Activated CD8-positive, alpha-beta memory T cell treated with anti-CD3 and anti-CD28 coated beads for 48 hours (primary cell): ENCODE data around the gene DNAJC11.
A peak's percentile ranks its signal among the peaks of the same experiment; 100 is the strongest.
"Not testable (repeated sequence)": the region's sequence is repeated elsewhere in the genome, so short reads cannot be mapped to it uniquely, and the experiment has no call there.

Source experiments
- DNase-seq, 3 experiments: peaks; one replicate each; pipeline ENCODE4 v3.0.0-alpha.2; 2020; ENCODE audit warnings: low read depth in 2 of 3, low spot score in 2 of 3

Gene DNAJC11

GRCh38 chr1:6701437-6702153 is at the start of gene DNAJC11:
Gene DNAJC11, minus strand, starts transcription at chr1:6701816. Its CDS starts 16 bp downstream, at chr1:6701800.
- peak; percentile 78 to 87 (median 82) for DNase-seq

- DNase-seq, result no peak
Measured at GRCh38 chr1:6750490-6750889, 48.9 kb upstream of the DNAJC11 start.

DNA sequence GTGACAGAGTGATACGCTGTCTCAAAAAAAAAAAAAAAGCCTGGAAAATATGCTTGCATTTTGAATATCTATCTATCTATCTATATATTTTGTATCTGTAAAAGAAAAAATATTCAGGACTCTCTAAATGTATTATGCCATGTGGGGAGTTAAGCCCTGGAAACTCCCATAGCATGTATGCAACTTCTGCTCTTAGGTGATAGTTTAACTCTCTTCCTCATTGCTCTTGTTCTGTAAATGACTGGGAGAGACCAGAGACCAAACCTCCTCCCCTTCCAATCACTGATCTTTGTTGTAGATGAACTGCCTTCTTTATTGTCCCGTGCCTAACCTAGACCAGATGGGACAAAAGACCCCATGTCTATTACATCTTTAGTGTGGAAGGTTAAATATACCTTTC is 46.1 kb upstream of the DNAJC11 start:
- no peak for DNase-seq

DNA sequence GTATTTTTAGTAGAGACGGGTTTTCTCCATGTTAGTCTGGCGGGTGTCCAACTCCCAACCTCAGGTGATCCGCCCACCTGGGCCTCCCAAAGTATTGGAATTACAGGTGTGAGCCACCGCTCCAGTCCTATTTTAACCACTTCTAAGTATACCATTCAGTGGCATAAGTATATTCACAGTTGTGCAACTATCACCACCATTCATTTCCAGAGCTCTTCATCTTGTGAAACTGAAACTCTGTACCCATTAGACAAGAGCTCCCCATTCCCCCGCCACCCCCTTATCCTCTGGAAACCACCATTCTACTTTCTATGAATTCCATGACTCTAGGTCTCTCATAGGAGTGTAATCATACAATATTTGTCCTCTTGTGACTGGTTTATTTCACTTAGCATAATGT is 43.5 kb upstream of the DNAJC11 start:
- no peak for DNase-seq

DNA sequence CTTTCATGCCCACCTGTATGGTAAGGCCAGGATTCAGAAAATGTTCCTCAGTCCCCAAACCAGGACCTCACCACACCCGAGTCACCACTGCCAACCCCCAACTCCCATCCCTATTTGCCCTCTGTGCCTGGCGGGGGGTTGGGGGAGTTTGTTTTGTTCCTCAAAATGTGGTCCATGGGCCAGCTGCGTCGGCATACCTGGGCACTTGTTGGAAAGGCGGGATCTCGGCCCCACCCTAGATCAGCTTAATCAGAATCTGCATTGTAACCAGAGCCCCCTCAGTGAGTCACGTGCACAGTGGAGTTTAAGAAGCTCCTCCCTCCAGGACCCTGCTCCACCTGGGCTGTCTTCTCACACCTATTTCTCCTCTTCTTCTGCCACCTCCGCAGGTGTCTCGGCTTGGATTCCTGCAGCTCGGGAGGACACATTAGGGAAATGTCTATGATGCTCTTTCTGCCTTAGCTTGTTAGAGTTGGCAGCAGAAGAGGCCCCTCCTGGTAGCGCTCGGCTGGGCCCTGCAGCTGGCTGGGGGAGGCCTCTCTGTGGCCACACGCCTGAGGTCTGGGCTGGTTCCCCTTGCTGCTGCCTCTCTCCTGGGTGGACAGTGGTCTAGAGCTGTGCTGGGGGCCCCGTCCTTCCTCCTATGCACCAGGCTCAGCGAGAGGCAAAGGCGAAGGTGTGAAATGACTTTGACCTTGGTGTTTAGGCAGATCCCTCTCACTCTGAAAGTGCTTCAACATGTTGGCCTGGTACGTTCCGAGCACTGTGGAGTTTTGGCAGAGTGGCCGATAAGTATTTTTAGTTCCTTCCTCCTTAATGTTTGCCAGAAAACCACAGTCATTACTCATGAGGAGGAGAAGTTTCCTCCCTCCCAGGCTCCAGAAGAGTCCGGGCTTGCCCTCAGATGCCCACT is 41.8 kb upstream of the DNAJC11 start:
- no peak for DNase-seq

DNA sequence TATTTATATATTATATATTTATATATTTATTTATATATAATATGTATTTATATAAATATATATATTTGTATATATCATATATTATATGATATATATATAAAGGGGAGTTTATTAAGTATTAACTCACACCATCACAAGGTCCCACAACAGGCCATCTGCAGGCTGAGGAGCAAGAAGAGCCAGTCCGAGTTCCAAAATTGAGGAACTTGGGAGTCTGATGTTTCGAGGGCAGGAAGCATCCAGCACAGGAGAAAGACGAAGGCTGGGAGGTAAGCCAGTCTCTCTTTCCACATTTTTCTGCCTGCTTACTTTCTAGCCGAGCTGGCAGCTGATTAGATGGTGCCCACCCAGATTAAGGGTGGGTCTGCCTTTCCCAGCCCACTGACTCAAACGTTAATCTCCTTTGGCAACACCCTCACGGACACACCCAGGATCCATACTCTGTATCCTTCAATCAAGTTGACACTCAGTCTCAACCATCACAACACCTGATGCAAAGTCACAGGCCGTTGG is 41.1 kb upstream of the DNAJC11 start:
- DNase-seq, result not testable (repeated sequence)

DNA sequence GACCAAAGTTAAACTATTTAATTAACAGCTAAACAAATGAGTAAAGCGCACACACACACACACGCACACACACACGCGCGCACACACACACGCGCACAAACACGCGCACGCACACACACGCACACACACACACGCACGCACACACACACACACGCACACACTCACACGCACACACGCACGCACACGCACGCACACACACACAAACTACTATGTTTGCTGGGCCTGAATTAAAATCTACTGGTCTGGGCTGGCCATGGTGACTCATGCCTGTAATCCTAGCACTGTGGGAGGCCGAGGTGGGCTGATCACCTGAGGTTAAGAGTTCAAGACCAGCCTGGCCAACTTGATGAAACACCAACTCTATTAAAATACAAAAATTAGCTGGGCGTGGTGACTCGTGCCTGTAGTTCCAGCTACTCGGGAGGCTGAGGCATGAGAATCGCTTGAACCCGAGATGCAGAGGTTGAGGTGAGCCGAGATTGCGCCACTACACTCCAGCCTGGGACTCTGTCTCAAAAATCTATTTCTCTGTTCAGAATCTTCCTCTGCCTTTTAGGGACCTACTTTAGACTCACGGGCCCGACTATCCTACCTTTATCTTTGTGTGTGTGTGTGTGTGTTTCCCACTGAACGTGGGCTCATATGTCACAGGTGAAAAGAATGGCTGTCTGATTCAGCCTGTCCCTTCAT is 37.5 kb upstream of the DNAJC11 start:
- no peak for DNase-seq

GRCh38 chr1:6732942-6733341 is 31.3 kb upstream of the DNAJC11 start:
- DNase-seq, result no peak

DNA sequence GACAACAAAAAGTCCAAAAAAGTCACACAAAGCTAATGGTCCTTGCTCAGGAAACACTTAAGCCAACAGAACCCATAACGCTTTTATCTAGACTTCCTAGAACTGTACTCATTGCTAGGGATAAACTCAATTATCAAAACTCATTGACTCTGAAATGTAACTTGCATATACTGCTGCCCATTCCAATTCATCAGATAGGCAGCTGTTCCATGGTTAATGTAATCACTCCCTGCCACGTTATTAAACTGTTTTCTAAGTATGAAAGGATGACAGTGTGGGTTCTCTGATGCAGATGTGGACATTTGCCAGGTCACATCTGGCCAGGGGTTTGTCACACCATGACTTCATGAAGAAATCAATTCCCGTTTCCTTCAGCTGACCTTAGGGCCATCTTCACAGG is 30.3 kb upstream of the DNAJC11 start:
- no peak for DNase-seq

DNA sequence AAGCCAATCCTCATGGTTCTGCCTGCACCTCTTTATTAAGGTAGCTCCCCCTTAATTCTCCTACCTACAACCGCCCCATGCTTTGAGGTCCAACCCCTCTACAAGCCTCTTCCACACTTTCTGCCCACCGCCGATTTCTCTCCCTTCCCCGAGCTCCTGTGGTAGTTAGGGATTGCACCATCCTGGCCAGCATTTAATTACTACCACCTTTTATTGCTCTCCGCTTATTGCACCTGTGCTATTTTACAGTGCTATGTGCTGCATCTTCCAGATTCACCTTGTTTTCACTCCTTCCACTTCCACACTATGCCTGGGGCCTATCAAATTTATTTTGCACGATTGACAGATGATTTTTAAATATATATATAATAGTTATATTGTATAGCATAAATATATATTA is 29.3 kb upstream of the DNAJC11 start:
- no peak for DNase-seq

DNA sequence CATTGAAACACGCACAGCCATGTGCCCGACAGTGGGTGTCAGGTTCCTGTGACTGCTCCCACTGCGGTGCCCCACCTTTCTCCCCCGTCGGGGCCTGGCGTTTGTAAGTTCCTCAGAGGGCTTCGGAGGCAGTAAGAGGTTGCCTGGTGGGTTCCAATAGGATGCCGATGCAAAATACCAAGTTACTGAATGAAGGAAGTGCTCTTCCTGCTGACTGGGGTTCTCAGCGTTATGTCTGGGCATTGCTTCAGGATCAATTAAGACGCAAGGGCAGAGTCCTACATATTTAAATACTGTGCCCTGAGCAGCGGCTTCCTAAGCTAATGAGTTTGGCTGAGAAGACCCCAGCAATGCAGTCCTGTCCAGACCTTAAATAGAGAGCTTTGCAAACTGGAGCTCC is 28.9 kb upstream of the DNAJC11 start:
- no peak for DNase-seq

DNA sequence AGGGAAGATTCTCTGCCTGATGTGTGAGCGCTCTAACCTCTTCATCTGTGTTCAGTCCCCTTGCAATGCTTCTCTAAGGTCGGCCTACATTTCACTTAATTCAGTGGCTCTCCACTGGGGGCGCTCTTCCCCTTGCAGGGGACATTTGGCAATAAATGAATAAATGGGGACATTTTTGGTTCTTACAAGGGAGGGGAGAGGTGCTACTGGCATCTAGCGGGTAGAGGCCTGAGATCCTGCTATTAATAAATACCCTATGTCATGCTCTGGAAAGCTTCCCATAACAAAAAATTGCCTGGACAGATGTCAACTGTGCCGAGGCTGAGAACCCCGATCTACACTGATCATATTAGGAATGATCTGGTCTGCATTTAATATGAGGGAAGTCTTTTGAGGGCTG is 25.9 kb upstream of the DNAJC11 start:
- DNase-seq, result no peak

DNA sequence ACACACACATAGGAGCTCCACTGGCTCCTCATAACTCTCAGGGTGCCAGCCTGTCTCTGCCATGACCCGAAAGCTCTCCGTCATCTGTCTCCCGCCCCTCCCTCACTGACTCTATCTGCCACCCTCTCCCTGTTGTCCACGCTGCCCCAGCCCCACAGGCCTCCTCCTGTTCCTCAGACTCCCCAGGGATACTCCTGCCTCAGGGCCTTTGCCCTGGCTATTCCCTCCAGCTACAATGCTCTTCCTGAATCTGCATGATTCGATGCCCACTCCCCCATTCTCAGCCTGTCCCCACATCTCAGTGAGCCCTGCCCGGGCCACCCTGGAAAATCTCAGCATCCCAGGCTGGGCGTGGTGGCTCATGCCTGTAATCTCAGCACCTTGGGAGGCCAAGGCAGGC is 24.6 kb upstream of the DNAJC11 start:
- no peak for DNase-seq

DNA sequence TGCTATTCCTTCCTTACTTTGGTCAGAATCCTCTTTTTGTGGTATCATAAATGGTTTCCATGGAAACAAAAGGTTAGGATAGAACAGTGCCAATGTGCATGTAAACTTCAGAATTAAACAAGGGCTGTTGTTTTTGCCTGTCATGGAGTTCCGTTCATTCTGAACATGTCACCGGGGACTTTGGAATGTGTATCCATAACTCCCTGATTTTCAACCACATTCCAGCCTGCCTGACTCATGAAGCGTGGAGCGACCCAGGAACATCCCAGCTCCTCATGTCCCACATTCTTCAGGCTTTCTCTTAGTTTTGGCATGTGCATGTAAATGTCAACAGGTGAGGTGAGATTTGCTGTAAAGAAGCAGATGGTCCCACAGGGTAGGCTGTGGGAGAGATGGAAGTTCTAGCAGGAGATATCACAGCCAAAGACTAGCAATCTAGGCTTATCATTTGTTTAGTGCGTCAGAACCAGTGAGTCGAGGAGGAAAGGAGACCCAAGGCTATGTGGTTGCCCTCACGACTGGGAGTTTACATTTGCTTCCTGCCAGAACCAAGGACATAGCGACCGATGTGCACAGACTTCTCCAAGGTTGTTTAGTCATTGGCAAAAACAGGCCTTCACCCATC is 23.0 kb upstream of the DNAJC11 start:
- DNase-seq, result no peak

- no peak for DNase-seq
Measured at GRCh38 chr1:6723621-6724428, 22.2 kb upstream of the DNAJC11 start.

- no peak for DNase-seq
Measured at GRCh38 chr1:6711174-6711573, 9.6 kb upstream of the DNAJC11 start.

- DNase-seq, result no peak
Measured at GRCh38 chr1:6704746-6705145, 3.1 kb upstream of the DNAJC11 start.

DNA sequence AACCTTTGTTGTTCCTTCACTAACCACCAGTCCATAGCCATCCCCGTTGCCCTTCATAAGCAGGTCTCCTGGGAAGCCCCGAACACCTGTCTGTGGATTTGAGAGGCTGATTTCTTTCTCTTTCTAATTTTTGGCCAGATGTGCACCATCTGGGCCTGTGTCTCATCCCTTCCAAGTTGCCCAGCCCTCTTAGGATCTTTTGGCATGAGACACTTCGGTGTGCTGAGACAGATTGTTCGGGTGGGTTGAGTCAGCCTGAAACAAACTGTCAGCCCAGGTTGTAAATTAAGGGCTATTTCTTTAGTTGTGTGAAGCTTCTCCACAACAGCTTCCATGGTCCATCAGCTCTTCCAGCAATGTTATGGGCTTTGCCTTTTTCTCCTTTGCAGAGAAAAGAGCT is 1.4 kb upstream of the DNAJC11 start:
- DNase-seq, result no peak

- DNase-seq, result peak in 1 of 3 experiments; percentile 6
Measured at GRCh38 chr1:6700853-6701436, 671 bp downstream of the DNAJC11 start.

DNA sequence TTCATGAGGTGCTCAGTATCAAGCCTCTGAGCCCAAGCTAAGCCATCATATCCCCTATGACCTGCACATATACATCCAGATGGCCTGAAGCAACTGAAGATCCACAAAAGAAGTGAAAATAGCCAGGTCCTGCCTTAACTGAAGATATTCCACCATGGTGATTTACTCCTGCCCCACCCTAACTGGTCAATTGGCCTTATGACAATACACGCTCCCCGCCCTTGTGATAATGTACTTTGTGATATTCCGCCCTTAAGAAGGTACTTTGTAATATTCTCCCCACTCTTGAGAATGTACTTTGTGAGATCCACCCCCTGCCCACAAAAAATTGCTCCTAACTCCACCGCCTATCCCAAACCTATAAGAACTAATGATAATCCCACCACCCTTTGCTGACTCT is 1.7 kb downstream of the DNAJC11 start:
- DNase-seq, result not testable (repeated sequence)
